GM18517 (cell line): ENCODE measurements around the gene FBXO28.

ENCODE experiments used
- ATAC-seq: cut with Tn5 transposase; IDR thresholded peaks from one replicate; pipeline ENCODE4 v1.9.1; 2021; ENCODE audit warnings: mild to moderate bottlenecking, moderate library complexity; ENCODE audit not compliant: unreplicated experiment

The FBXO28 gene

DNA sequence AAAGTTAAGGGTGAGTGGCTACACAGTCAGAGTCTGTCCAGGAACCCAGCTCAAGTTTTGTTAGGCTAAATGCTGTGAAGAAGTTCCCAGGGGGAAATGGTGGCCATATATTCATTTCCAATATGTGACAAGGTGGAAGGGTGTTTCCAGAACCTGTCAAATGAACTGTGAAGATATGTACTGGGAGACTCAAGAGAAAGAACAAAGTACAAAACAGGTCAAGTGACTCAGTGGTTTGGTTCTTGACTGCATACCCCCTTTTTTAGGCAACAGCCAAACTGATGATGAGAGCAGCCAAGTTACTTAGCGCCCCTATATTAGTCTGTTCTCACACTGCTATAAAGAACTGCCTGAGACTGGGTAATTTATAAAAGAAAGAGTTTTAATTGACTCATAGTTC lies 18.6 kb upstream of the FBXO28 start:
- ATAC-seq = no peak

GRCh38 chr1:224095867-224096266 lies 18.0 kb upstream of the FBXO28 start:
- ATAC-seq = no peak

GRCh38 chr1:224096773-224097172 lies 17.1 kb upstream of the FBXO28 start:
- no peak for ATAC-seq

GRCh38 chr1:224098007-224098406 lies 15.9 kb upstream of the FBXO28 start:
- no peak for ATAC-seq

GRCh38 chr1:224106568-224107281 lies 7.2 kb upstream of the FBXO28 start:
- peak; percentile 87 for ATAC-seq

- ATAC-seq = no peak
These were observed 6.7 kb upstream of the FBXO28 start for GRCh38 chr1:224107282-224107625.

DNA sequence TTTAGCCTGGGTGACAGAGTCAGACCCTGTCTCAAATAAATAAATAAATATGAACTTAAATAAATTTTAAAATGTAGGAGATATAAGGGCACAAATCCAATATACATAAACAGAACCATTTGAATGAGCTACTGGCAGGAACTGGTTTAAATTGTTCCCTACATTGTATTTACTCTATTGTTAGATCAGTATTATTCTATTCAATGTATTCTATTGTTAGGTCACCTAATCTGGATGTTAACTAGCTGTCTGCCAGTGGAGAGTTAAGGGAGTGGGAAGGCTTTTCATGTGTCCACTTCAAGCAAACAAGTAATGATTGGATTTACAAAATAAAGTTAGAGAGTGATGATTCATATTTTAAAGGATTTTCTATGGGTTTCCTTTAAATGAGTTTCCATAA lies 4.9 kb upstream of the FBXO28 start:
- ATAC-seq = no peak

- no peak for ATAC-seq
These were observed 3.9 kb upstream of the FBXO28 start for GRCh38 chr1:224109981-224110380.

DNA sequence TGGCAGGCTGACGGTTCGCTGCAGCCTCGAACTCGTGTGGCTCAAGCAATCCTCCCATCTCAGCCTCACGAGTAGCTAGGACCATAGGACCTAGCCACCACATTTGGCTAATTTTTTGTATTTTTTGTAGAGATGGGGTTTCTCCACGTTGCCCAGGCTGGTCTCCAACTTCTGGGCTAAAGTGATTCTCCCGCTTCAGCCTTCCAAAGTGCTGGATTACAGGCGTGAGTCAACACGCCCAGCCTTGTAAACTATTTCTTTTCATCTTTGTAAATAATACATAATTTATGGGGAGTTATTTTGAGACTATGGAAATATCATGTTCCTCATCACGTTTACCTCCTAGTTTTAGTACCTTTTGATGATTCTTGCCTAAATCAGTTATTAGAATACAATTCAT lies 906 bp upstream of the FBXO28 start:
- ATAC-seq = no peak

DNA sequence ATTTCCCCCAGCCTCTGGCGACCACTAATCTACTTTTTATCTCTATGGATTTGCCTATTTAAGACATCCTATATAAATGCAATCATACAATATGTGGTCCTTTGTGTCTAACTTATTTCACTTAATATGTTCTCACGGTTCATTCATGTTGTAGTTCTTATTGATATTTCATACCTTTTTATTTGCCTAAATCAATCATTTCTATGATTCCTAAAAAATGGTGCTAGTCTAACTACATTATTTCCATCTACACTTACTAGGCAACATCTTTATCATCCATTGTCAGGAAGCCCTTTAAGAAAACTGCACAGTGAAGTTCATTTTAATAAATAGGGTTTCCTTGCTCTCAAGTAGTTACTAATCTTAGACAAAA lies 380 bp upstream of the FBXO28 start:
- peak; percentile 13 for ATAC-seq

DNA sequence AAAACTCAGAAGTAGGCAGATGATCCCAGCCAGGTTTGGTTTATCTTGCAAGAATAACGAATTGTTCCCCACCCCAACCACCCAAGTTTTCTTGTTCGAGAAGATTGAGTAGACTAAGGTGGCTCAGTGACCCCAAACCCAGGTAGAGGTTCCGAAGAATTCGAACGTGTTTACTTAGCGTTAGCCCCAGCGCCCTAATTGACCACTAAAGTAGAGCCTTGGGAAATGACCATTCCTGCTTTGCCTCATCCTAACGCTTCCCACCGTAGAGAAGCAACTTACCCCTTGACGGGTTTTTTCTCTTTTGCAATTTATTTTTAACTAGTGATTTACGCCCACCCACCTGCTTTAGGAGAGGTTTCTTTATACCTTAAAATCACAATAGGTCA lies 870 bp downstream of the FBXO28 start:
- peak; percentile 5 for ATAC-seq

- peak; percentile 52 for ATAC-seq
These were observed 2.2 kb downstream of the FBXO28 start for GRCh38 chr1:224116131-224116530.

GRCh38 chr1:224118688-224119087 lies 4.8 kb downstream of the FBXO28 start:
- no peak for ATAC-seq

- no peak for ATAC-seq
These were observed 9.2 kb downstream of the FBXO28 start for GRCh38 chr1:224123136-224123535.

GRCh38 chr1:224124220-224124619 lies 10.3 kb downstream of the FBXO28 start:
- ATAC-seq = no peak

GRCh38 chr1:224127925-224128819 lies 14.3 kb downstream of the FBXO28 start:
- ATAC-seq = no peak

- no peak for ATAC-seq
These were observed 17.3 kb downstream of the FBXO28 start for GRCh38 chr1:224131253-224131652.

DNA sequence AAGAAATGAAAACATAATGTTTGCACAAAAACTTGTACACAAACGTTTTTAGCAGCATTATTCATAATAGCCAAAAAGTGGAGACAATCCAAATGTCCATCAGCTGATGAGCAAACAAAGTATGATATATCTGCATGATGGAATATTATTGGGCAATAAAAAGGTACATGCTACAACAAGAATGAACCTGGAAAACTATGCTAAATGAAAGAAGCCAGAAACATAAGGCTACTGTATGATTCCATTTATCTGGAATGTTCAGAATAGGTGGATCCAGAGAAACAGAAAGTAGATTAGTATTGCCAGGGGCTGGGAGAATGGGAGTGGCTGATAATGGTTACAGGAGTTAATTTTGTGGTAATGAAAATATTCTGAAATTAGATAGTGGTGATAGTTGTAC lies 19.0 kb downstream of the FBXO28 start:
- no peak for ATAC-seq

GRCh38 chr1:224133741-224134299 lies 19.9 kb downstream of the FBXO28 start:
- ATAC-seq = no peak

DNA sequence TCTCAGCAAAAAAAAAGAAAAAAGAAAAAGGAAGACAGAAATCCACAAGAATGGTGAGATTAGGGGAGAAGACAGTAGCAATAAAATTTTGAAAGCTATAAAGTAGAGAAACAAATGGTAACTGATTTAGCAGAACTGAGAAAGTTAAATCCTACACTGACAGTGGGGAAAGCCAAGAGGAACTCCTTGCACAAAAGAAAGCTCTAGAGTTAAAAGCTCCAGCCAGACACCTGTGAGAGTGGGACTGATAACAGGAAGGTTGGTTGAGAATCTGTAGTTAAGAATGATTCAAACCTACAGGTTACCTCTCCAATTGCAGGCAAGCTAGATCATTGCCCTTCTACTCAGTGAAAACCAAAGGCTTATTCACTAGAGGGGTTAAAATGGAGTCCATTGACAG lies 23.6 kb downstream of the FBXO28 start:
- no peak for ATAC-seq

DNA sequence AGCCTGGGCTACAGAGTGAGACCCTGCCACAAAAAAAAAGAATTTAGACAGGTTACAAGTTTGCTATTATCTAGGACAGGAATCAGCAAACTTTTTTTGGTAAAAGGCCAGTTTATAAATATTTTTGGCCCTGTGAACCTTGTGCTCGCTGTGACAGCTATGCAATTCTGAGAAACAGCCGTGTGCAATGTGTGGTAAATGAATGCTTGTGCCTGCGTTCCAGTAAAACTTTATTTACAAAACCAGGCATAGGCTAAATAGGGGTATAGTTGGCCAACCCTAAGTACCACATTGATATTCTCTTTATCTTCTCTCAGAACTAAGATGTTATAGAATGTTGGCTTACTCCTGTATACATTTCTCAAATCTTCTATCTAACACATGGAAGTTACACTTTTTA lies 24.3 kb downstream of the FBXO28 start:
- ATAC-seq = no peak

GRCh38 chr1:224141693-224142092 lies 27.8 kb downstream of the FBXO28 start:
- ATAC-seq = no peak
